GM23248 (cell line): ENCODE data around the gene TTLL9.

ENCODE experiments used
- EZH2 ChIP-seq: fragments of 200-600 bp; sonication (generic); IDR thresholded peaks from 2 replicates; pipeline ENCODE4 v1.6.1; 2018; ENCODE audit warnings: antibody characterized with exemption, mild to moderate bottlenecking; ENCODE audit not compliant: insufficient read depth, poor library complexity, severe bottlenecking
- EZH2phosphoT487 ChIP-seq: fragments of 200-600 bp; sonication (generic); IDR thresholded peaks from 2 replicates; pipeline ENCODE4 v1.6.1; 2018; ENCODE audit warnings: antibody characterized with exemption, moderate library complexity, mild to moderate bottlenecking, low read depth; ENCODE audit not compliant: insufficient read depth

- TF ChIP-seq EZH2phosphoT487 (no peak), EZH2 (no peak)
These were observed 111.3 kb downstream of the TTLL9 start for GRCh38 chr20:31981784-31982183.
